GM19238 (cell line): Measurements from ENCODE around the gene DDAH1.

ENCODE experiments used
- DNase-seq: peaks from one replicate; pipeline ENCODE4 v3.0.0; 2011; ENCODE audit warnings: low spot score; ENCODE audit not compliant: insufficient read length

DDAH1 gene

GRCh38 chr1:85274969-85275453 lies 189.9 kb downstream of the DDAH1 start:
- no peak for DNase-seq

GRCh38 chr1:85273397-85273796 lies 191.6 kb downstream of the DDAH1 start:
- DNase-seq: no peak

DNA sequence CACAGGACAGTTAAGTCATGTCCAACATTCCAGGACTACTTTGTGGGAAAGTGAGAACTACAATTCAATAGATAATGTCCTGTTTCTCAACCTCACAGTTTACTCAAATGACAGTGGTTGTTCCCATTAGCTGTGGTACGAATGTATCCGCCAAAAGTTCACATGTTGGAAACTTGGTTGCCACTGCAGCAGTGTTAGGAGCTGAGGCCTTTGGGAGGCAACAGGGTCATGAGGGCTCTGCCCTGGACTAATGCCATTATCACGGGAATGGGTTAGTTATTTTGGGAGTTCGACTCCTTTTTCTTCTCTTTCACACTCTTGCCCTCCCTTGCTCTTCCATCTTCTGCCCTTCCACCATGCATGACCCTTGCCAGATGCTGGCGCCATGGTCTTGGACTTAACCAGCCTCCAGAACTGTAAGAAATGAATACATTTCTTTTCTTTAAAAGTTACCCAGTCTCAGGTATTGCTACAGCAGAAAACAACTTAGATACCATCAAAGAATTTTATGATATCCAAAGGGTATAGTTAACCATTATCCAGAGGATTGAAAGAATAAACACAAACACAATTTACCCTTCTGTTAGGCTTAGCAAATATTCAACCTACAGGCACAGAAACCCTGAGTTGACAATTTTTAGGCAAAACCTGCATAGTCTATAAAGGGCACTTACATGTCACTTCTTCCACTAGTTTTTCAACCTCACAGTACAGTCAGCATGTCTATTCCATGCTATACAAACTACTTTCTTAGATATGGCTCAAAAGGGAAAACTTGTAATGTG lies 196.0 kb downstream of the DDAH1 start:
- no peak for DNase-seq
